Aorta (tissue), 5 donors: ENCODE measurements around the gene LOXHD1. TPM values are rescaled to one million over a fixed set of nuclear protein-coding genes. Genes with fewer than 3 reads are reported as not detected.

Experiments
- ATAC-seq: fragments of 200-7000 bp; cut with Tn5 transposase; one replicate; pipeline ENCODE4 v1.9.1; 2022; ENCODE audit warnings: moderate library complexity; ENCODE audit not compliant: low FRiP score
- DNase-seq, 2 donors: peaks; one replicate each; pipeline ENCODE4 v3.0.0-alpha.2; 2020
- H3K27ac ChIP-seq, 2 donors: one replicate each; pipeline ENCODE4 v1.5.1; 2013; ENCODE audit warnings: low read length in 2 of 2, mild to moderate bottlenecking in 2 of 2, moderate library complexity in 2 of 2, control low read depth in 1 of 2, inconsistent platforms in 1 of 2, low read depth in 1 of 2
- H3K27me3 ChIP-seq, 2 donors: one replicate each; pipeline ENCODE4 v1.6.1; 2013; ENCODE audit warnings: control low read depth in 1 of 2, low read length in 1 of 2, mild to moderate bottlenecking in 1 of 2, moderate library complexity in 1 of 2; ENCODE audit not compliant: insufficient read depth in 2 of 2, control insufficient read depth in 1 of 2
- H3K36me3 ChIP-seq, 2 donors: one replicate each; pipeline ENCODE4 v1.6.1; 2013; ENCODE audit warnings: control low read depth in 1 of 2, low read length in 1 of 2, mild to moderate bottlenecking in 1 of 2; ENCODE audit not compliant: insufficient read depth in 2 of 2, control insufficient read depth in 1 of 2
- H3K4me1 ChIP-seq, 2 donors: one replicate each; pipeline ENCODE4 v1.6.1; 2013; ENCODE audit warnings: low read length in 2 of 2, control low read depth in 1 of 2, mild to moderate bottlenecking in 1 of 2, moderate library complexity in 1 of 2; ENCODE audit not compliant: insufficient read depth in 2 of 2, control insufficient read depth in 1 of 2
- H3K4me3 ChIP-seq, 2 donors: one replicate each; pipeline ENCODE4 v1.5.1; 2013; ENCODE audit warnings: low read length in 2 of 2, control low read depth in 1 of 2, mild to moderate bottlenecking in 1 of 2
- H3K9me3 ChIP-seq: one replicate; pipeline ENCODE4 v1.6.1; 2013; ENCODE audit warnings: mild to moderate bottlenecking, low read length; ENCODE audit not compliant: control insufficient read depth
- WGBS, 2 donors: extraction: QIAGEN DNeasy Blood & Tissue Kit; methylation state at CpG; one replicate each; pipeline ENCODE4 v1.1.7; 2013; 5-methylcytosine and 5-hydroxymethylcytosine counted together
- intact Hi-C, 2 donors: fragments of 100-400 bp; cut with DNase I; formaldehyde crosslinking; loops; one replicate each; pipeline versions ENCODE4 v1.14.2 to v1.15.0; 2022
- polyA plus RNA-seq, 2 donors: library from polyadenylated mRNA; stranded (reverse); fragments of 200-250 nt; gene quantifications; one replicate each; pipeline ENCODE4 v1.2.3, GENCODE V29; 2013
- total RNA-seq, 2 donors: library from RNA; stranded (reverse); fragmentation: NEBNext Ultra II Directional; extraction: Animal tissue kit (Norgen Biotek cat#: 25700); gene quantifications; one replicate each; pipeline ENCODE4 v1.2.1, GENCODE V29; 2021
- donor health status: healthy with polysubstance abuse.
- donor health status: Bipolar disorder and iron deficiency.
- donor health status: DM: no; HTN: no; CAD: no.
- donor health status: DM: no; HTN: no; CAD: no.
- donor health status: DM: yes; HTN: yes; CAD: no.

Gene LOXHD1
- total and polyA plus RNA-seq, 4 donors, result 0.16 to 1.0 TPM; not detected in 2

- ATAC-seq (no peak), DNase-seq (no peak)
- Histone ChIP-seq H3K27me3 (peaks cover 0 to 2% of the 10 kb centered on the region in 2 donors), H3K36me3 (no peaks in the 10 kb centered on the region), H3K27ac (no peak overlapping the region), H3K4me3 (no peak overlapping the region), H3K4me1 (no peaks in the 10 kb centered on the region), H3K9me3 (no peaks in the 10 kb centered on the region)
- intact Hi-C loops, result no loop called here
- WGBS, 2 donors, result 92 to 95% methylated on average over 9 of the region's 9 CpGs
Observed at GRCh38 chr18:46559296-46559695, 97.7 kb downstream of the LOXHD1 start.

GRCh38 chr18:46556590-46557206 lies 100.3 kb downstream of the LOXHD1 start:
- Histone ChIP-seq H3K27me3 (no peaks in the 10 kb centered on the region), H3K27ac (no peak overlapping the region), H3K36me3 (no peaks in the 10 kb centered on the region), H3K4me3 (no peak overlapping the region), H3K9me3 (no peaks in the 10 kb centered on the region), H3K4me1 (no peaks in the 10 kb centered on the region)
- no peak for ATAC-seq
- DNase-seq, result no peak
- intact Hi-C loops, result no loop called here
- 79 to 83% methylated on average over 10 of the region's 10 CpGs for WGBS, 2 donors

- H3K4me3 ChIP-seq, result no peak overlapping the region
- H3K4me1 ChIP-seq, result no peaks in the 10 kb centered on the region
- ATAC-seq (no peak), DNase-seq (no peak)
- no peaks in the 10 kb centered on the region for H3K36me3 ChIP-seq
- 60 to 74% methylated on average over 4 of the region's 4 CpGs for WGBS, 2 donors
- intact Hi-C loops, result no loop called here
- no peaks in the 10 kb centered on the region for H3K9me3 ChIP-seq
- no peaks in the 10 kb centered on the region for H3K27me3 ChIP-seq
- H3K27ac ChIP-seq, result no peak overlapping the region
Observed at GRCh38 chr18:46555724-46556123, 101.3 kb downstream of the LOXHD1 start.

- WGBS, 2 donors, result 45 to 50% methylated on average over 2 of the region's 2 CpGs
- H3K4me3 ChIP-seq, result no peak overlapping the region
- H3K27ac ChIP-seq, result no peak overlapping the region
- no peaks in the 10 kb centered on the region for H3K36me3 ChIP-seq
- H3K4me1 ChIP-seq, result no peaks in the 10 kb centered on the region
- ATAC-seq, result no peak
- no peaks in the 10 kb centered on the region for H3K9me3 ChIP-seq
- no peaks in the 10 kb centered on the region for H3K27me3 ChIP-seq
- intact Hi-C loops, result no loop called here
- DNase-seq, result no peak
Observed at GRCh38 chr18:46555213-46555612, 101.8 kb downstream of the LOXHD1 start.

- H3K4me3 ChIP-seq, result no peak overlapping the region
- H3K27me3 ChIP-seq, result no peaks in the 10 kb centered on the region
- H3K4me1 ChIP-seq, result no peaks in the 10 kb centered on the region
- H3K9me3 ChIP-seq, result no peaks in the 10 kb centered on the region
- no peaks in the 10 kb centered on the region for H3K36me3 ChIP-seq
- WGBS, 2 donors, result 79 to 82% methylated on average over 2 of the region's 2 CpGs
- intact Hi-C loops, result no loop called here
- DNase-seq, result no peak
- no peak for ATAC-seq
- H3K27ac ChIP-seq, result no peak overlapping the region
Observed at GRCh38 chr18:46554406-46555080, 102.5 kb downstream of the LOXHD1 start.

GRCh38 chr18:46550609-46551008 lies 106.4 kb downstream of the LOXHD1 start:
- no peak for ATAC-seq
- no peaks in the 10 kb centered on the region for H3K4me1 ChIP-seq

GRCh38 chr18:46547520-46547919 lies 109.5 kb downstream of the LOXHD1 start:
- intact Hi-C loops, result no loop called here
- Histone ChIP-seq H3K4me1 (no peaks in the 10 kb centered on the region), H3K27ac (no peak overlapping the region), H3K9me3 (no peaks in the 10 kb centered on the region), H3K27me3 (no peaks in the 10 kb centered on the region), H3K36me3 (no peaks in the 10 kb centered on the region), H3K4me3 (no peak overlapping the region)
- ATAC-seq (no peak), DNase-seq (no peak)
- 3 to 5% methylated on average over 1 of the region's 1 CpG for WGBS, 2 donors

More at GRCh38 chr18:46550609-46551008, 106.4 kb downstream of the LOXHD1 start:
- Histone ChIP-seq H3K27ac (no peak overlapping the region), H3K27me3 (no peaks in the 10 kb centered on the region), H3K4me3 (no peak overlapping the region), H3K9me3 (no peaks in the 10 kb centered on the region), H3K36me3 (no peaks in the 10 kb centered on the region)
- 82 to 84% methylated on average over 2 of the region's 2 CpGs for WGBS, 2 donors
- intact Hi-C loops, result no loop called here
- no peak for DNase-seq

- Histone ChIP-seq H3K4me1 (no peaks in the 10 kb centered on the region), H3K27me3 (no peaks in the 10 kb centered on the region), H3K9me3 (no peaks in the 10 kb centered on the region), H3K36me3 (no peaks in the 10 kb centered on the region), H3K4me3 (no peak overlapping the region), H3K27ac (no peak overlapping the region)
- no peak for DNase-seq
- ATAC-seq, result no peak
- intact Hi-C loops, result no loop called here
Observed at GRCh38 chr18:46546111-46546640, 110.8 kb downstream of the LOXHD1 start.

- intact Hi-C loops, result no loop called here
Observed at GRCh38 chr18:46542545-46542944, 114.5 kb downstream of the LOXHD1 start.

More at GRCh38 chr18:46542545-46542944, 114.5 kb downstream of the LOXHD1 start:
- Histone ChIP-seq H3K4me3 (no peak overlapping the region), H3K36me3 (no peaks in the 10 kb centered on the region), H3K4me1 (no peaks in the 10 kb centered on the region), H3K27me3 (no peaks in the 10 kb centered on the region), H3K9me3 (no peaks in the 10 kb centered on the region), H3K27ac (no peak overlapping the region)
- ATAC-seq (no peak), DNase-seq (no peak)
- WGBS, 2 donors, result 50 to 52% methylated on average over 5 of the region's 5 CpGs
